ENCODE data around the gene CCDC17.

Gene CCDC17

GRCh38 chr1:45644661-45645060 is 20.8 kb upstream of the CCDC17 start:
- H3K4me3 ChIP-seq (replicated peaks in 1 of 2; ENCODE audit: low read depth in 2 of 2, low read length in 2 of 2), result no peak overlapping the region
- no peak for DNase-seq (ENCODE audit: low read depth in 2 of 2)

GRCh38 chr1:45643978-45644377 is 20.1 kb upstream of the CCDC17 start:
- no peak for DNase-seq (ENCODE audit: low read depth in 2 of 2)
- no peak overlapping the region for H3K4me3 ChIP-seq (replicated peaks in 1 of 2; ENCODE audit: low read depth in 2 of 2, low read length in 2 of 2)
- TF ChIP-seq CTCF (IDR thresholded peaks at IDR 0.05; ENCODE audit: low read depth, low read length), result peak; percentile 4

More at GRCh38 chr1:45644661-45645060, 20.8 kb upstream of the CCDC17 start:
- TF ChIP-seq CTCF (IDR thresholded peaks at IDR 0.05; ENCODE audit: low read depth, low read length), result no peak

GRCh38 chr1:45643321-45643720 is 19.5 kb upstream of the CCDC17 start:
- TF ChIP-seq CTCF (IDR thresholded peaks at IDR 0.05; ENCODE audit: low read depth, low read length), result no peak
- no peak for DNase-seq (ENCODE audit: low read depth in 2 of 2)
- H3K4me3 ChIP-seq (replicated peaks in 1 of 2; ENCODE audit: low read depth in 2 of 2, low read length in 2 of 2), result no peak overlapping the region

GRCh38 chr1:45640293-45640692 is 16.4 kb upstream of the CCDC17 start:
- no peak for DNase-seq (ENCODE audit: low read depth in 2 of 2)
- H3K4me3 ChIP-seq (replicated peaks in 1 of 2; ENCODE audit: low read depth in 2 of 2, low read length in 2 of 2), result no peak overlapping the region
- no peak for TF ChIP-seq CTCF (IDR thresholded peaks at IDR 0.05; ENCODE audit: low read depth, low read length)

GRCh38 chr1:45635211-45635610 is 11.4 kb upstream of the CCDC17 start:
- TF ChIP-seq CTCF (IDR thresholded peaks at IDR 0.05; ENCODE audit: low read depth, low read length), result no peak
- no peak for DNase-seq (ENCODE audit: low read depth in 2 of 2)
- no peak overlapping the region for H3K4me3 ChIP-seq (replicated peaks in 1 of 2; ENCODE audit: low read depth in 2 of 2, low read length in 2 of 2)

GRCh38 chr1:45630429-45630828 is 6.6 kb upstream of the CCDC17 start:
- no peak for DNase-seq (ENCODE audit: low read depth in 2 of 2)
- no peak overlapping the region for H3K4me3 ChIP-seq (replicated peaks in 1 of 2; ENCODE audit: low read depth in 2 of 2, low read length in 2 of 2)
- TF ChIP-seq CTCF (IDR thresholded peaks at IDR 0.05; ENCODE audit: low read depth, low read length), result no peak

GRCh38 chr1:45629035-45629434 is 5.2 kb upstream of the CCDC17 start:
- no peak for DNase-seq (ENCODE audit: low read depth in 2 of 2)
- no peak for TF ChIP-seq CTCF (IDR thresholded peaks at IDR 0.05; ENCODE audit: low read depth, low read length)
- no peak overlapping the region for H3K4me3 ChIP-seq (replicated peaks in 1 of 2; ENCODE audit: low read depth in 2 of 2, low read length in 2 of 2)

All from cardiac fibroblast (primary cell).